Measurements from ENCODE around the gene RPS5. TPM values are rescaled to one million over a fixed set of nuclear protein-coding genes. Genes with fewer than 3 reads are reported as not detected.

RPS5 gene
- total RNA-seq, 1 donor from 2014 or later, result 1,974 TPM

DNA sequence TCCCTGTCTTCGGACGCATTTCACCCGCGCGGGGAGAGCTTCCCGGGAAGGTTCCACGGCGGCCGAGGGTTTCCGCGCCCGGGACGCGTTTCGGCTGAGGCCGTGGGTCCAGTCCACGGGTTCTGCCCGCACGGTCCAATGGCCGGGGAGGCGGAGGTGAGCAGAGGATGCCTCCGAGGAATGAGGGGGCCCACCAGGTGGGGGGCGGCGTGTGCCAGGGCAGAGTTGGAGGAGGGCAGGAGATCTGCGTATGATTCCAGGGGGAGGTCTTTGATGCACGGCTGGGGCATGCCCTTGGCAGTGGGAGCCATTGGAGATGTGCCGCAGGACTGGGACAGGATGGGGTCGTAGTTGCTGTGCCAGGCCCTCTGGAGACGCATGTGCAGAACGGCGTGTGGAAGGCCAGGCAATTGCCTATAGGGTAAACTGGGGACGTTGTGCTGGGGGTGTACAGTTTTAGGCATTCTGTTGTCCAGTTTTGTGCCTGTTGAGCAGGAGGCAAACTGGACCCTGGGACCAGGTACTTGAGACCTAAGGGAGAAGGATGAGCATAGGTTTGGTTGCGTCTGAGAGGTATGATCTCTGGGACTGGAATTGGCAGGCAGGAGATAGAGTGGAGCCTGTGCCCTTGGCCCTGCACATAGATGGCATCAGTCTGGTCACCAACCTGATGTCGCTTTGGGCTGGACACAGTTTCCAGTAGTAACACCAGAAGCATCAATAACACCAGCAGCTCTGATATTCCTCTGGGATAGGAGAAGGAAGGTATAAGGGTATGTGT lies 22.1 kb downstream of the RPS5 start:
- Histone ChIP-seq H3K4me3 (peak overlapping the region; percentile 63 to 84), H3K27me3 (no peaks in the 10 kb centered on the region), H3K4me1 (peaks cover 25% of the 10 kb centered on the region), H3K9me3 (no peaks in the 10 kb centered on the region), H3K27ac (peak overlapping the region; percentile 82), H3K36me3 (no peaks in the 10 kb centered on the region)
- DNase-seq (ENCODE audit: extremely low spot score in 2 of 2), result no peak
- intact Hi-C loops (cut with DNase I), result no loop called here
- TF ChIP-seq POLR2AphosphoS5 (IDR thresholded peaks at IDR 0.05; ENCODE audit: insufficient read depth in 1 of 2, low read depth in 1 of 2), result no peak
- no peak for TF ChIP-seq POLR2A (IDR thresholded peaks at IDR 0.05)
- TF ChIP-seq, protein P1, sequence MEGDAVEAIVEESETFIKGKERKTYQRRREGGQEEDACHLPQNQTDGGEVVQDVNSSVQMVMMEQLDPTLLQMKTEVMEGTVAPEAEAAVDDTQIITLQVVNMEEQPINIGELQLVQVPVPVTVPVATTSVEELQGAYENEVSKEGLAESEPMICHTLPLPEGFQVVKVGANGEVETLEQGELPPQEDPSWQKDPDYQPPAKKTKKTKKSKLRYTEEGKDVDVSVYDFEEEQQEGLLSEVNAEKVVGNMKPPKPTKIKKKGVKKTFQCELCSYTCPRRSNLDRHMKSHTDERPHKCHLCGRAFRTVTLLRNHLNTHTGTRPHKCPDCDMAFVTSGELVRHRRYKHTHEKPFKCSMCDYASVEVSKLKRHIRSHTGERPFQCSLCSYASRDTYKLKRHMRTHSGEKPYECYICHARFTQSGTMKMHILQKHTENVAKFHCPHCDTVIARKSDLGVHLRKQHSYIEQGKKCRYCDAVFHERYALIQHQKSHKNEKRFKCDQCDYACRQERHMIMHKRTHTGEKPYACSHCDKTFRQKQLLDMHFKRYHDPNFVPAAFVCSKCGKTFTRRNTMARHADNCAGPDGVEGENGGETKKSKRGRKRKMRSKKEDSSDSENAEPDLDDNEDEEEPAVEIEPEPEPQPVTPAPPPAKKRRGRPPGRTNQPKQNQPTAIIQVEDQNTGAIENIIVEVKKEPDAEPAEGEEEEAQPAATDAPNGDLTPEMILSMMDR (IDR thresholded peaks at IDR 0.05), result no peak

DNA sequence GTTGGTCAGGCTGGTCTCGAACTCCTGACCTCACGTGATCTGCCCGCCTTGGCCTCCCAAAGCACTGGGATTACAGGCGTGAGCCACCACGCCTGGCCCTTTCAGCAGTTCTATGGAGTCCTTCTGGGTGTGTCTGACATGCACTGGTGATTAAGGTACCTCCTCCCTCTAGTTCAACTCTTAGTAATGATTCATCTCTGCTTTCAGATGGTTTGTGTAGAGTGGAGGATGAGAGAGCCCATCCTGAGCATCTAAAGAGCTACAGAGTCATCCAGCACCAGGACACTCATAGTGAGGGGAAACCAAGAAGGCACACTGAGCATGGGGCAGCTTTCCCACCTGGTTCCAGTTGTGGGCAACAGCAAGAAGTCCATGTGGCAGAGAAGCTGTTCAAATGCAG lies 29.5 kb downstream of the RPS5 start:
- Histone ChIP-seq H3K27me3 (no peaks in the 10 kb centered on the region), H3K4me1 (no peaks in the 10 kb centered on the region), H3K36me3 (peaks cover 0 to 59% of the 10 kb centered on the region in 2 donors), H3K9me3 (peaks cover 6% of the 10 kb centered on the region), H3K4me3 (no peak overlapping the region), H3K27ac (no peak overlapping the region)
- DNase-seq (ENCODE audit: extremely low spot score in 2 of 2), result no peak
- TF ChIP-seq POLR2A (IDR thresholded peaks at IDR 0.05) (no peak), POLR2AphosphoS5 (IDR thresholded peaks at IDR 0.05; ENCODE audit: insufficient read depth in 1 of 2, low read depth in 1 of 2) (no peak)
- TF ChIP-seq, protein P1 (IDR thresholded peaks at IDR 0.05), result no peak
- intact Hi-C loops (cut with DNase I), result no loop called here

DNA sequence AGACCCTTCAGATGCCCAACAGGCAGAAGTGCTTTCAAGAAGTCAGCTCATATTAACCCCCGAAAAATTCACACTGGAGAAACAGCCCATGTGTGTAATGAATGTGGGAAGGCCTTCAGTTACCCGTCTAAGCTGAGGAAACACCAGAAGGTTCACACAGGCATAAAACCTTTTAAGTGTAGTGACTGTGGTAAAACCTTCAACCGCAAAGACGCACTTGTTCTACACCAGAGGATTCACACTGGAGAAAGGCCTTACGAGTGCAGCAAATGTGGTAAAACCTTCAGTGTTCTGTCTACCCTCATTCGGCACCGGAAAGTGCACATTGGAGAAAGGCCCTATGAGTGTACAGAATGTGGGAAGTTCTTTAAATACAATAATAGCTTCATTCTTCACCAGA lies 30.0 kb downstream of the RPS5 start:
- H3K4me3 ChIP-seq, result no peak overlapping the region

DNA sequence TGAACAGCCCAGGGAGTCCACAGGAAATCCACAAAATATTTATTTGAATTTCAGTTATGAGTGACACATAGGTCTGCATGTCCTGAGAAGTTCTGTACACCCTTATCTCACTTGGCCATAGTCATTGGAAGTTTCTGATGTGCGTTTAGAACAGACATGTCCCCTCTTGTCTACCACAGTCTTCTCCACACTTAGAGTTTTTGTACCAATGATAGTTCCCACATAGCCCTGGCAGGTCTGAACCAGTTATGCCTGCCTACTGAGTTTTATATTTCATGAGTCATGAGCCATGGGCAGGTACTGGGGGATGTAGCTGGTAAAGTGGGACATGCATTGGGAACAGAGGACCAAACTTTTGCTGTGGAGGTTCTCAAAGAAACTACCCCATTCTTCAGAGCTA lies 41.5 kb downstream of the RPS5 start:
- intact Hi-C loops (cut with DNase I), result no loop called here
- Histone ChIP-seq H3K27me3 (no peaks in the 10 kb centered on the region), H3K4me3 (no peak overlapping the region), H3K9me3 (peaks cover 58% of the 10 kb centered on the region), H3K27ac (no peak overlapping the region), H3K4me1 (no peaks in the 10 kb centered on the region), H3K36me3 (peaks cover 0 to 33% of the 10 kb centered on the region in 2 donors)
- no peak for TF ChIP-seq POLR2A (IDR thresholded peaks at IDR 0.05)
- TF ChIP-seq, protein P1 (IDR thresholded peaks at IDR 0.05), result no peak
- no peak for TF ChIP-seq POLR2AphosphoS5 (IDR thresholded peaks at IDR 0.05; ENCODE audit: insufficient read depth in 1 of 2, low read depth in 1 of 2)
- no peak for DNase-seq (ENCODE audit: extremely low spot score in 2 of 2)

More for the DNA sequence above, 30.0 kb downstream of the RPS5 start:
- H3K27ac ChIP-seq, result no peak overlapping the region
- DNase-seq (ENCODE audit: extremely low spot score in 2 of 2), result no peak
- peaks cover 0 to 64% of the 10 kb centered on the region in 2 donors for H3K36me3 ChIP-seq
- H3K27me3 ChIP-seq, result no peaks in the 10 kb centered on the region
- TF ChIP-seq POLR2AphosphoS5 (IDR thresholded peaks at IDR 0.05; ENCODE audit: insufficient read depth in 1 of 2, low read depth in 1 of 2), result no peak
- TF ChIP-seq POLR2A (IDR thresholded peaks at IDR 0.05), result no peak
- TF ChIP-seq, protein P1 (IDR thresholded peaks at IDR 0.05), result no peak
- peaks cover 6% of the 10 kb centered on the region for H3K9me3 ChIP-seq
- no peaks in the 10 kb centered on the region for H3K4me1 ChIP-seq
- intact Hi-C loops (cut with DNase I), result no loop called here

DNA sequence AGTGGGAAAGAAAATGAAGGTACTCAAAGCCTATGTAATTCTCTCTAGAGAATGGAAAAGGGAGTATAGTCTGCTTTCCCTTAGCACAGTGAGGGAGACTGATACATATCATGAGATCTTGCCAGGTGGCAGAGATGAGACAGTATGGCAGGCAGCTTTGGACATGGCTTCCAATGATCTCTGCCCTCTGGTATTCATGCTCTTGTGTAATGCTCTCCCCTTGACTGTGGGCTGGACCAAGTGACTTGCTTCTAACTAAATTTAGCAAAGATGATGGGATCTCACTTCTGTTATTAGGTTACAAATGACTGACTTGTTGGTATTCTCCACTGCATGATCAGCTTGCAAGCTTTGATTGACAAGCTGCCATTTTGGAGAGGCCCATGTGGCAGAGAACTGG lies 42.7 kb downstream of the RPS5 start:
- Histone ChIP-seq H3K4me1 (no peaks in the 10 kb centered on the region), H3K9me3 (peaks cover 69% of the 10 kb centered on the region), H3K27ac (no peak overlapping the region), H3K27me3 (no peaks in the 10 kb centered on the region), H3K36me3 (peaks cover 7 to 44% of the 10 kb centered on the region in 2 donors), H3K4me3 (no peak overlapping the region)
- TF ChIP-seq POLR2A (IDR thresholded peaks at IDR 0.05), result no peak
- TF ChIP-seq, protein P1 (IDR thresholded peaks at IDR 0.05), result no peak
- TF ChIP-seq POLR2AphosphoS5 (IDR thresholded peaks at IDR 0.05; ENCODE audit: insufficient read depth in 1 of 2, low read depth in 1 of 2), result no peak
- intact Hi-C loops (cut with DNase I), result no loop called here
- DNase-seq (ENCODE audit: extremely low spot score in 2 of 2), result no peak
